CD14-positive monocyte (primary cell): ENCODE measurements around the gene GNL1. TPM values are rescaled to one million over a fixed set of nuclear protein-coding genes. Genes with fewer than 3 reads are reported as not detected.

ENCODE experiments used
- DNase-seq, 3 donors: peaks; one replicate each; pipeline ENCODE4 v3.0.0-alpha.2; 2011 to 2022
- H2AFZ ChIP-seq: 2 replicates; pipeline ENCODE4 v1.6.0; 2012; ENCODE audit warnings: mild to moderate bottlenecking, low read depth, low read length, inconsistent platforms; ENCODE audit not compliant: insufficient read depth, poor library complexity, severe bottlenecking
- H3K27ac ChIP-seq, 2 donors: 1 replicate in 1 of 2; 2 replicates in 1 of 2; pipeline ENCODE4 v1.5.1; 2012 to 2013; ENCODE audit warnings: low read length in 2 of 2, control low read depth in 1 of 2, inconsistent platforms in 1 of 2, low read depth in 1 of 2, mild to moderate bottlenecking in 1 of 2
- H3K27me3 ChIP-seq, 2 donors: one replicate each; pipeline versions ENCODE4 v1.6.0 to v1.6.1; 2011 to 2013; ENCODE audit warnings: low read length in 2 of 2; ENCODE audit not compliant: control insufficient read depth in 2 of 2, insufficient read depth in 2 of 2
- H3K36me3 ChIP-seq, 2 donors: replicated peaks in 1 of 2; 1 replicate in 1 of 2; 2 replicates in 1 of 2; pipeline versions ENCODE4 v1.5.1 to v1.6.1; 2012 to 2013; ENCODE audit warnings: low read length in 2 of 2, control low read depth in 1 of 2, inconsistent platforms in 1 of 2, mild to moderate bottlenecking in 1 of 2; ENCODE audit not compliant: insufficient read depth in 2 of 2, control insufficient read depth in 1 of 2
- H3K4me1 ChIP-seq, 2 donors: 1 replicate in 1 of 2; 2 replicates in 1 of 2; pipeline versions ENCODE4 v1.5.1 to v1.6.1; 2012 to 2013; ENCODE audit warnings: low read length in 2 of 2, control low read depth in 1 of 2, inconsistent platforms in 1 of 2, mild to moderate bottlenecking in 1 of 2, moderate library complexity in 1 of 2; ENCODE audit not compliant: insufficient read depth in 2 of 2, control insufficient read depth in 1 of 2
- H3K4me2 ChIP-seq: replicated peaks from 2 replicates; pipeline ENCODE3; 2012; ENCODE audit warnings: low read length, moderate library complexity, mild to moderate bottlenecking; ENCODE audit not compliant: poor library complexity, severe bottlenecking; ENCODE audit errors: extremely low read depth
- H3K4me3 ChIP-seq, 3 experiments: fragments of 200-600 bp in 1 of 3; sonication (generic) in 1 of 3; replicated peaks in 1 of 3; 1 replicate in 2 of 3; 2 replicates in 1 of 3; pipeline ENCODE4 v1.5.1; 2011 to 2013; ENCODE audit warnings: low read length in 3 of 3, mild to moderate bottlenecking in 3 of 3, control low read depth in 2 of 3, low read depth in 2 of 3, inconsistent platforms in 1 of 3, moderate library complexity in 1 of 3
- H3K79me2 ChIP-seq: 2 replicates; pipeline ENCODE4 v1.6.0; 2012; ENCODE audit warnings: mild to moderate bottlenecking, control low read depth, inconsistent platforms, low read length, moderate library complexity; ENCODE audit not compliant: insufficient read depth
- H3K9ac ChIP-seq: 2 replicates; pipeline ENCODE4 v1.6.0; 2017; ENCODE audit warnings: low read length, mild to moderate bottlenecking; ENCODE audit not compliant: insufficient read depth, poor library complexity, severe bottlenecking
- H3K9me3 ChIP-seq, 2 donors: replicated peaks in 1 of 2; 1 replicate in 1 of 2; 2 replicates in 1 of 2; pipeline versions ENCODE4 v1.5.1 to v1.6.1; 2012 to 2013; ENCODE audit warnings: low read length in 2 of 2, control low read depth in 1 of 2; ENCODE audit not compliant: control insufficient read depth in 1 of 2, insufficient read depth in 1 of 2
- H4K20me1 ChIP-seq: 2 replicates; pipeline ENCODE4 v1.6.0; 2012; ENCODE audit warnings: mild to moderate bottlenecking, low read length, control low read depth, moderate library complexity; ENCODE audit not compliant: insufficient read depth
- H3K27ac Mint-ChIP-seq, 7 donors: one replicate each; pipeline ENCODE4 v1.8.0; 2020; ENCODE audit warnings: mild to moderate bottlenecking in 7 of 7, mixed read lengths in 7 of 7, moderate library complexity in 6 of 7, inconsistent platforms in 2 of 7
- H3K27me3 Mint-ChIP-seq, 3 donors: one replicate each; pipeline ENCODE4 v1.8.0; 2021 to 2022; ENCODE audit warnings: low read depth in 3 of 3, mild to moderate bottlenecking in 3 of 3, mixed read lengths in 3 of 3, moderate library complexity in 3 of 3, inconsistent platforms in 1 of 3
- H3K36me3 Mint-ChIP-seq, 2 donors: one replicate each; pipeline ENCODE4 v1.8.0; 2020; ENCODE audit warnings: mixed read lengths in 2 of 2, inconsistent platforms in 1 of 2, mild to moderate bottlenecking in 1 of 2
- H3K4me1 Mint-ChIP-seq: one replicate; pipeline ENCODE4 v1.8.0; 2020; ENCODE audit warnings: mild to moderate bottlenecking, mixed read lengths
- H3K4me3 Mint-ChIP-seq, 2 donors: one replicate each; pipeline ENCODE4 v1.8.0; 2020; ENCODE audit warnings: mild to moderate bottlenecking in 2 of 2, mixed read lengths in 2 of 2, moderate library complexity in 1 of 2
- H3K9me3 Mint-ChIP-seq, 7 donors: one replicate each; pipeline ENCODE4 v1.8.0; 2020 to 2022; ENCODE audit warnings: mixed read lengths in 7 of 7, mild to moderate bottlenecking in 6 of 7, moderate library complexity in 6 of 7, inconsistent platforms in 2 of 7
- WGBS: methylation state at CpG from one replicate; pipeline ENCODE4 v1.1.5; 2013; ENCODE audit warnings: missing lambda C conversion rate; ENCODE audit not compliant: insufficient coverage; 5-methylcytosine and 5-hydroxymethylcytosine counted together
- intact Hi-C, 2 donors: fragments of 100-400 bp; cut with micrococcal nuclease; formaldehyde crosslinking; loops; one replicate each; pipeline versions ENCODE4 v1.15.0 to v1.15.1; 2023
- polyA plus RNA-seq, 3 donors: library from polyadenylated mRNA; depleted of rRNA in 1 of 3; unstranded in 2 of 3; stranded (reverse) in 1 of 3; fragments of 300-500 nt in 2 of 3; fragments of >200 nt in 1 of 3; fragmentation: Illumina TruSeq in 2 of 3; gene quantifications; 1 replicate in 2 of 3; 2 replicates in 1 of 3; pipeline ENCODE4 v1.2.3, GENCODE V29; 2012 to 2021
- TF ChIP-seq, protein P1 (sequence below): fragments of 200-600 bp; IDR thresholded peaks from one replicate; pipeline ENCODE4 v1.8.0; 2022; ENCODE audit warnings: antibody characterized with exemption, mild to moderate bottlenecking

GNL1 gene
- polyA plus RNA-seq, 3 donors = 10.3 to 13.4 (median 12.9) TPM

- no peak for DNase-seq
- peaks cover 37% of the 10 kb centered on the region for H3K79me2 ChIP-seq
- peaks cover 19% of the 10 kb centered on the region for H3K4me1 Mint-ChIP-seq
- peak overlapping the region; percentile 83 for H3K9ac ChIP-seq
- peaks cover 0 to 6% (median 4%) of the 10 kb centered on the region in 3 donors for H3K27me3 Mint-ChIP-seq
- H3K4me3 ChIP-seq = peak overlapping the region; percentile 73 to 93 (median 93)
- peaks cover 44 to 46% of the 10 kb centered on the region in 2 donors for H3K36me3 Mint-ChIP-seq
- H2AFZ ChIP-seq = peak overlapping the region; percentile 67
- H3K9me3 ChIP-seq = no peaks in the 10 kb centered on the region
- H3K4me2 ChIP-seq = peak overlapping the region; percentile 85
- 0% methylated on average over 5 of the region's 15 CpGs for WGBS
- peak overlapping the region; percentile 92 to 93 for H3K27ac ChIP-seq
- H3K36me3 ChIP-seq = peaks cover 24 to 35% of the 10 kb centered on the region in 2 donors
- peak overlapping the region; percentile 95 to 100 (median 99) for H3K27ac Mint-ChIP-seq
- H3K9me3 Mint-ChIP-seq = peaks cover 0 to 1% (median 0%) of the 10 kb centered on the region in 7 donors
- H4K20me1 ChIP-seq = peaks cover 4% of the 10 kb centered on the region
- intact Hi-C loops = loop anchor here (2.0 kb wide), 2 partner anchors 15 to 61 kb away; partner anchors contain the start of genes ABCF1 (in 2 of the 2), MRPS18B (in 2 of the 2) and PPP1R10 (in 2 of the 2)
- peaks cover 20 to 28% of the 10 kb centered on the region in 2 donors for H3K4me1 ChIP-seq
- H3K27me3 ChIP-seq = no peaks in the 10 kb centered on the region
- H3K4me3 Mint-ChIP-seq = peak overlapping the region; percentile 95
- TF ChIP-seq, protein P1, sequence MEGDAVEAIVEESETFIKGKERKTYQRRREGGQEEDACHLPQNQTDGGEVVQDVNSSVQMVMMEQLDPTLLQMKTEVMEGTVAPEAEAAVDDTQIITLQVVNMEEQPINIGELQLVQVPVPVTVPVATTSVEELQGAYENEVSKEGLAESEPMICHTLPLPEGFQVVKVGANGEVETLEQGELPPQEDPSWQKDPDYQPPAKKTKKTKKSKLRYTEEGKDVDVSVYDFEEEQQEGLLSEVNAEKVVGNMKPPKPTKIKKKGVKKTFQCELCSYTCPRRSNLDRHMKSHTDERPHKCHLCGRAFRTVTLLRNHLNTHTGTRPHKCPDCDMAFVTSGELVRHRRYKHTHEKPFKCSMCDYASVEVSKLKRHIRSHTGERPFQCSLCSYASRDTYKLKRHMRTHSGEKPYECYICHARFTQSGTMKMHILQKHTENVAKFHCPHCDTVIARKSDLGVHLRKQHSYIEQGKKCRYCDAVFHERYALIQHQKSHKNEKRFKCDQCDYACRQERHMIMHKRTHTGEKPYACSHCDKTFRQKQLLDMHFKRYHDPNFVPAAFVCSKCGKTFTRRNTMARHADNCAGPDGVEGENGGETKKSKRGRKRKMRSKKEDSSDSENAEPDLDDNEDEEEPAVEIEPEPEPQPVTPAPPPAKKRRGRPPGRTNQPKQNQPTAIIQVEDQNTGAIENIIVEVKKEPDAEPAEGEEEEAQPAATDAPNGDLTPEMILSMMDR = no peak
Measured at GRCh38 chr6:30555816-30556065, 548 bp downstream of the GNL1 start.

GRCh38 chr6:30554962-30555815, 1.1 kb downstream of the GNL1 start:
- peaks cover 37% of the 10 kb centered on the region for H3K79me2 ChIP-seq
- TF ChIP-seq, protein P1 = no peak
- peaks cover 20 to 28% of the 10 kb centered on the region in 2 donors for H3K4me1 ChIP-seq
- intact Hi-C loops = no loop called here
- DNase-seq = peak in 1 of 3 donors; percentile 30
- 26% methylated on average over 29 of the region's 34 CpGs for WGBS
- Mint-ChIP-seq H3K4me3 (peak overlapping the region; percentile 95), H3K27me3 (peaks cover 0 to 6% (median 4%) of the 10 kb centered on the region in 3 donors), H3K27ac (peak overlapping the region; percentile 95 to 100 (median 99)), H3K36me3 (peaks cover 46 to 52% of the 10 kb centered on the region in 2 donors), H3K9me3 (peaks cover 0 to 1% (median 0%) of the 10 kb centered on the region in 7 donors), H3K4me1 (peaks cover 19% of the 10 kb centered on the region)
- peak overlapping the region; percentile 92 to 93 for H3K27ac ChIP-seq
- H2AFZ ChIP-seq = peak overlapping the region; percentile 67
- H3K27me3 ChIP-seq = no peaks in the 10 kb centered on the region
- peak overlapping the region; percentile 83 for H3K9ac ChIP-seq
- H3K9me3 ChIP-seq = no peaks in the 10 kb centered on the region
- H3K4me3 ChIP-seq = peak overlapping the region; percentile 73 to 93 (median 93)
- peaks cover 4% of the 10 kb centered on the region for H4K20me1 ChIP-seq
- H3K36me3 ChIP-seq = peaks cover 29 to 40% of the 10 kb centered on the region in 2 donors
- H3K4me2 ChIP-seq = peak overlapping the region; percentile 85
